ENCODE data around the gene NCKAP1.
"Not testable (repeated sequence)": the region's sequence is repeated elsewhere in the genome, so short reads cannot be mapped to it uniquely, and the experiment has no call there.

Gene NCKAP1

DNA sequence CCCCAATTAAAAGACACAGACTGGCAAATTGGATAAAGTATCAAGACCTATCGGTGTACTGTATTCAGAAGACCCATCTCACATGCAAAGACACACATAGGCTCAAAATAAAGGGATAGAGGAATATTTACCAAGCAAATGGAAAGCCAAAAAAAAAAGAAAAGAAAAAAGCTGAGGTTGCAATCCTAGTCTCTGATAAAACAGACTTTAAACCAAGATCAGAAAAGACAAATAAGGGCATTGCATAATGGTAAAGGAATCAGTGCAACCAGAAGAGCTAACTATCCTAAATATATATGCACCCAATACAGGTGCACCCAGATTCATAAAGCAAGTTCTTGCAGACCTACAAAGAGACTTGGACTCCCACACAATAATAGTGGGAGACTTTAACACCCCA lies 161.6 kb downstream of the NCKAP1 start:
- H3K4me3 ChIP-seq (ENCODE audit: low read depth, low read length); H3K9ac ChIP-seq (ENCODE audit: low read depth, low read length); H3K4me1 ChIP-seq (ENCODE audit: control insufficient read depth, insufficient read depth, low read length); H3K9me3 ChIP-seq (ENCODE audit: control insufficient read depth, insufficient read depth, low read length); H3K27me3 ChIP-seq (ENCODE audit: control insufficient read depth, insufficient read depth, low read length); H3K36me3 ChIP-seq (ENCODE audit: control insufficient read depth, insufficient read depth, low read length): not testable (repeated sequence)

DNA sequence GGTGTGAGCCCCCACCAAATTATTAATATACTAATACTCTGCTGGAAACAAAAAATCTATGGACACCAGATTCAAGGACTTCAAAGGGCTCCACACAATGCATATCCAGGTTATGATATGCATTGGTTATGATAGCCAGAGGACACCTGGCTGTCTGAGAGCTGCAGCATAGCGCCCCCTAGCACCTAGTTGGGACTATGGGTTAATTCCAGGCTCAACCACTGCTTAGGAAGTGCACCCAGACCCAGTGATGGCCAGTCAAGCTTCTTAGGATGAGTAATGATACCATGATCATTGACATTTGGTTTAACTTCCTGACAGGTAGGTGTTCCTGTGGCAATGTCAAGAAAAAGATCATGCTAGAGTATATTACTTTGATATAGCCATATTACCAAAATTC lies 168.0 kb downstream of the NCKAP1 start:
- no peak overlapping the region for H3K4me3 ChIP-seq (ENCODE audit: low read depth, low read length)
- H3K36me3 ChIP-seq (ENCODE audit: control insufficient read depth, insufficient read depth, low read length) = no peaks in the 10 kb centered on the region
- H3K4me1 ChIP-seq (ENCODE audit: control insufficient read depth, insufficient read depth, low read length) = peaks cover 6% of the 10 kb centered on the region
- H3K9ac ChIP-seq (ENCODE audit: low read depth, low read length) = no peak overlapping the region
- H3K27me3 ChIP-seq (ENCODE audit: control insufficient read depth, insufficient read depth, low read length) = peaks cover 23% of the 10 kb centered on the region
- no peaks in the 10 kb centered on the region for H3K9me3 ChIP-seq (ENCODE audit: control insufficient read depth, insufficient read depth, low read length)

DNA sequence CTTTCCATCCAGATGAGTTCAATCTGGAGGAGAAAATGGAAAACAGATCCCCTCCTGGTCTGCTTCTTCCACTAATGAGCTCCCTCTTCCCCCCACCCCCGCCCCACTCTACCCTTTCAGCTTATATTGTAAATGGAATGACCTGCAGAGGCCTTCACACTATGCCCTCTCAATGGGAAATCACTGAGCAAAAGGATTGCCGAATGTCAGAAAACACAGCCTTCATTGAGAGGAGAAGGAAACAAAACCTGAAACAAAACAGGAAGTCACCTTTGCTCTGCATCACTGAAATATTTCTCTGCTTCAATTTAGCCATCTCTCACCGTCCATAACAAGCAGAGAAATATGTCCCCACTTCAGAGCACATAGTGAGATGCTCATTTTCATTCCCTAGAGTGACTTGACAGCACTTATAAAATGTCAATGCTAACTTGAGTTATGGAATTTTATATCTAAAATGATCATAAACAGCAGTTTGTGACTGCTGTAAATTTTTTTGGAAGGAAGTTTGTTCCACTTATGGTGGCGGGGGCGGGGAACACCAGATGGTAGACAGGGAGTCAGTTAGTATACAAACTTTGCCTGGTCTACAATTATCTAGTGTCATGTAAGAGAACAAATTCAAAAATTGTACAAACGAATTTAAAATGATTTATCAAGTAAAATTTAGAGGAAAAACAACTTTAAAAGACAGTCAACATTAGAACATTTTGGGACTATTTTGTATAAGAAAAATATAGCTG lies 170.0 kb downstream of the NCKAP1 start:
- H3K4me1 ChIP-seq (ENCODE audit: control insufficient read depth, insufficient read depth, low read length) = peaks cover 6% of the 10 kb centered on the region
- H3K36me3 ChIP-seq (ENCODE audit: control insufficient read depth, insufficient read depth, low read length) = no peaks in the 10 kb centered on the region
- peaks cover 40% of the 10 kb centered on the region for H3K27me3 ChIP-seq (ENCODE audit: control insufficient read depth, insufficient read depth, low read length)
- no peak overlapping the region for H3K9ac ChIP-seq (ENCODE audit: low read depth, low read length)
- H3K9me3 ChIP-seq (ENCODE audit: control insufficient read depth, insufficient read depth, low read length) = no peaks in the 10 kb centered on the region
- H3K4me3 ChIP-seq (ENCODE audit: low read depth, low read length) = peak overlapping the region; percentile 87

DNA sequence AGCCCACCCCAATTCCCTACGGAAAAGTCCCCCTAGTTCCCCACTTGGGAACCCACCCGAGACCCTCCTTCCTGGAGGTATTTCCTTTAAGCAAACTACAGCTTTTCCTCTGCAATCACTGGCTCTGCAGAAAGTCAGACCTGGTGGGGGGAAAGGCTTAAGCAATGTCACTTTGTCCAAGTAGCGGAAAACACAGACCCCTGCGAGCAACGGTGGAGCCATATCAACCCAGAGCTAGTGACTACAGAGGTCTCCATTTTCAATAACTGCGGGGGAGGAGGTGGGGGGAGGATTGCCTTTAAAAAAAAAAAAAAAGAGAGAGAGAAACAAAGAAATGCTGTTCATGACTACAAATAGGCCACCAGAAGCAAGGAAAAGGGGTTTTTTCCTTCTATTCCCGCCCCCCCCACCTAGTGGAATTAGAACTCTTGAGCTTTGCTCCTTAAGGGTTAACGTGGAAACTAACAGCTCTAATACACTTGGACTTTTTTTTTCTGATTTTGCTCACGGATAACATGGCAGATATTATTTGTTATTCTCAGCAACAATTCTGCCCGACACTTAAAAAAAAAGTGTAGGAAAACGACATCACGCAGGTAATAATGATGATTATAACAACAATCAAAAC lies 170.7 kb downstream of the NCKAP1 start:
- Histone ChIP-seq H3K4me3 (ENCODE audit: low read depth, low read length) (peak overlapping the region; percentile 87), H3K9ac (ENCODE audit: low read depth, low read length) (peak overlapping the region; percentile 49), H3K4me1 (ENCODE audit: control insufficient read depth, insufficient read depth, low read length) (peaks cover 6% of the 10 kb centered on the region), H3K36me3 (ENCODE audit: control insufficient read depth, insufficient read depth, low read length) (no peaks in the 10 kb centered on the region), H3K9me3 (ENCODE audit: control insufficient read depth, insufficient read depth, low read length) (no peaks in the 10 kb centered on the region), H3K27me3 (ENCODE audit: control insufficient read depth, insufficient read depth, low read length) (peaks cover 40% of the 10 kb centered on the region)

GRCh38 chr2:182866461-182867406 lies 171.5 kb downstream of the NCKAP1 start, which contains the start of gene FRZB:
Gene FRZB, minus strand, starts transcription at chr2:182866637. Its CDS starts 85 bp downstream, at chr2:182866552.
- peaks cover 40% of the 10 kb centered on the region for H3K27me3 ChIP-seq (ENCODE audit: control insufficient read depth, insufficient read depth, low read length)
- peak within 1 kb of the TSS; percentile 49 for H3K9ac ChIP-seq (ENCODE audit: low read depth, low read length)

GRCh38 chr2:182866095-182866460 lies 172.2 kb downstream of the NCKAP1 start:
- Histone ChIP-seq H3K27me3 (ENCODE audit: control insufficient read depth, insufficient read depth, low read length) (peaks cover 40% of the 10 kb centered on the region), H3K4me1 (ENCODE audit: control insufficient read depth, insufficient read depth, low read length) (peaks cover 6% of the 10 kb centered on the region), H3K4me3 (ENCODE audit: low read depth, low read length) (peak overlapping the region; percentile 87), H3K36me3 (ENCODE audit: control insufficient read depth, insufficient read depth, low read length) (no peaks in the 10 kb centered on the region), H3K9ac (ENCODE audit: low read depth, low read length) (peak overlapping the region; percentile 38), H3K9me3 (ENCODE audit: control insufficient read depth, insufficient read depth, low read length) (no peaks in the 10 kb centered on the region)

More at GRCh38 chr2:182866461-182867406, 171.5 kb downstream of the NCKAP1 start, which contains the start of gene FRZB:
- no peaks in the 10 kb centered on the region for H3K36me3 ChIP-seq (ENCODE audit: control insufficient read depth, insufficient read depth, low read length)
- no peaks in the 10 kb centered on the region for H3K9me3 ChIP-seq (ENCODE audit: control insufficient read depth, insufficient read depth, low read length)
- H3K4me3 ChIP-seq (ENCODE audit: low read depth, low read length) = peak within 1 kb of the TSS; percentile 87
- peaks cover 6% of the 10 kb centered on the region for H3K4me1 ChIP-seq (ENCODE audit: control insufficient read depth, insufficient read depth, low read length)

GRCh38 chr2:182864949-182865570 lies 173.2 kb downstream of the NCKAP1 start:
- Histone ChIP-seq H3K36me3 (ENCODE audit: control insufficient read depth, insufficient read depth, low read length) (no peaks in the 10 kb centered on the region), H3K4me1 (ENCODE audit: control insufficient read depth, insufficient read depth, low read length) (peaks cover 6% of the 10 kb centered on the region), H3K9ac (ENCODE audit: low read depth, low read length) (no peak overlapping the region), H3K4me3 (ENCODE audit: low read depth, low read length) (no peak overlapping the region), H3K27me3 (ENCODE audit: control insufficient read depth, insufficient read depth, low read length) (peaks cover 40% of the 10 kb centered on the region), H3K9me3 (ENCODE audit: control insufficient read depth, insufficient read depth, low read length) (no peaks in the 10 kb centered on the region)

GRCh38 chr2:182863642-182864041 lies 174.6 kb downstream of the NCKAP1 start:
- peaks cover 6% of the 10 kb centered on the region for H3K4me1 ChIP-seq (ENCODE audit: control insufficient read depth, insufficient read depth, low read length)
- no peak overlapping the region for H3K4me3 ChIP-seq (ENCODE audit: low read depth, low read length)
- H3K36me3 ChIP-seq (ENCODE audit: control insufficient read depth, insufficient read depth, low read length) = no peaks in the 10 kb centered on the region
- peaks cover 40% of the 10 kb centered on the region for H3K27me3 ChIP-seq (ENCODE audit: control insufficient read depth, insufficient read depth, low read length)
- H3K9me3 ChIP-seq (ENCODE audit: control insufficient read depth, insufficient read depth, low read length) = no peaks in the 10 kb centered on the region
- no peak overlapping the region for H3K9ac ChIP-seq (ENCODE audit: low read depth, low read length)

- Histone ChIP-seq H3K27me3 (ENCODE audit: control insufficient read depth, insufficient read depth, low read length) (peaks cover 33% of the 10 kb centered on the region), H3K36me3 (ENCODE audit: control insufficient read depth, insufficient read depth, low read length) (no peaks in the 10 kb centered on the region), H3K4me3 (ENCODE audit: low read depth, low read length) (no peak overlapping the region), H3K4me1 (ENCODE audit: control insufficient read depth, insufficient read depth, low read length) (no peaks in the 10 kb centered on the region), H3K9me3 (ENCODE audit: control insufficient read depth, insufficient read depth, low read length) (no peaks in the 10 kb centered on the region), H3K9ac (ENCODE audit: low read depth, low read length) (no peak overlapping the region)
Measured at GRCh38 chr2:182862091-182862490, 176.2 kb downstream of the NCKAP1 start.

DNA sequence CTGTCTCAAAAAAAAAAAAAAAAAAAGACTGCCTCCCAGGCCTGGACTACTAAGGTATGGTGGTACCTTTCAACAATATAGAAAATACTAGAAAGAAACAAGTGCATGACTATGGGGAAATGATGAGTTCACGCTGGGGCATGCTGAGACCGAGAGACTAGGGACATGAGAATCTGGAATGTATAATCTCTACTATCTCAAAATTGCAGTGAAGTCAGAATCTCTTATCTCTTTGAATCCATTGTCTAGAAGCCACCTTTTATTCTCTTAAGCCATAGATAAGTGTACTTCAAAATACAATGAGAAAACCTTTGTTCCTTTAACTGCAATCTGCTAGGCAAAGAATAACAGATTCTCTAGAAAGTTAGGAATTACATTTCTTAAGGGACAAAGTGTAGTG lies 177.4 kb downstream of the NCKAP1 start:
- Histone ChIP-seq H3K27me3 (ENCODE audit: control insufficient read depth, insufficient read depth, low read length) (peaks cover 23% of the 10 kb centered on the region), H3K36me3 (ENCODE audit: control insufficient read depth, insufficient read depth, low read length) (no peaks in the 10 kb centered on the region), H3K4me1 (ENCODE audit: control insufficient read depth, insufficient read depth, low read length) (no peaks in the 10 kb centered on the region), H3K9me3 (ENCODE audit: control insufficient read depth, insufficient read depth, low read length) (no peaks in the 10 kb centered on the region), H3K4me3 (ENCODE audit: low read depth, low read length) (no peak overlapping the region), H3K9ac (ENCODE audit: low read depth, low read length) (no peak overlapping the region)

Measured in iPS-15b (cell line).